Measurements from ENCODE around the gene SENP5.
A peak's percentile ranks its signal among the peaks of the same experiment; 100 is the strongest.

SENP5 gene

DNA sequence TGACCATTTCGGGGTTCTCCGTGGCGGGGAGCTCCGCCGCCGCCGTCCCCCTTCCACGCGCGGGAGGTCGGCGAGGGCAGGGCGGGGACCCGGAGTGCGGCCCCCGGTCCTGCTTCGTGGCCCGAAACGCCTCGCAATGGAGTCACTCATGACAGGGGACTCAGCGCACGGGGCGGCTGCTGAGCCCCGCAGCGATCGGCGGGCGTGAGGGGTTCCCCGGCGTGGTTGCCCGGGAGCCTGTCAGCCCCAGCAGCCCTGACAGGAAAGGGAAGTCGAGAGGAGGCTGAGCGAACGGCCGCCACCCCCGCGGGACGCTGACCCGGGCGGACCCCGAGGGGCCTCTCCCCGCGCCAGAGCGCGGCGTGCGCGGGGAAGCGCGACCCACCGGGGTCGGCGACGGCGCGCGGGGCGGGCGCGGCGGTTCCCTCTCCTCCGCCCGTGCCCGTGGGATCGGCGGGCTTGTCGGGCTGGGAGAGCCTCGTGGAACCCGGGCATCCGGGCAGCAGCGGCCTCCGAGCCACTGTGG lies 101.5 kb downstream of the SENP5 start:
- DNase-seq (ENCODE audit: low read depth), result peak; percentile 25

- peak; percentile 57 for DNase-seq (ENCODE audit: low read depth)
Measured at GRCh38 chr3:196969660-196970546, 102.2 kb downstream of the SENP5 start.

- DNase-seq (ENCODE audit: low read depth), result no peak
Measured at GRCh38 chr3:196970547-196971093, 102.9 kb downstream of the SENP5 start.

GRCh38 chr3:196971094-196971698 lies 103.5 kb downstream of the SENP5 start:
- DNase-seq (ENCODE audit: low read depth), result no peak

DNA sequence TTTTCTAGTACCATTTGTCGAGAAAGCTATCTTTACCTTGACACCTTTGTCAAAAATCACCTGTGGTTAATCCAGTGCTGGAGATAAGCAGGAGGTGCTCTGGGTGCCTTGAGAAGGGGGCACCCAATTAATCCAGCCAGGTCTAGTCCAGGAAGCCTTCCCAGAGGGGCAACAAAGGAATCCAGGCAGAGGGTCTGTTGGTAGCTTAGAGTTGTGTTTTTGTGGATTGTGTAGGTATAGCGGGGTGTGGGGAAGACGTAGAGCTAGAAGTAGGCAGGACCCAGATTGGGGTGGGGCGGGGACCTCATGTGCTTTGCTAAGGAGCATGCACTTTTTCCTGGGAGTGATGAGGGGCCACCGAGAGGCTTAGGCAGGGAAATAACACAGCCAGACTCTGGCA lies 106.9 kb downstream of the SENP5 start:
- DNase-seq (ENCODE audit: low read depth), result no peak

- no peak for DNase-seq (ENCODE audit: low read depth)
Measured at GRCh38 chr3:196975349-196975748, 107.6 kb downstream of the SENP5 start.

DNA sequence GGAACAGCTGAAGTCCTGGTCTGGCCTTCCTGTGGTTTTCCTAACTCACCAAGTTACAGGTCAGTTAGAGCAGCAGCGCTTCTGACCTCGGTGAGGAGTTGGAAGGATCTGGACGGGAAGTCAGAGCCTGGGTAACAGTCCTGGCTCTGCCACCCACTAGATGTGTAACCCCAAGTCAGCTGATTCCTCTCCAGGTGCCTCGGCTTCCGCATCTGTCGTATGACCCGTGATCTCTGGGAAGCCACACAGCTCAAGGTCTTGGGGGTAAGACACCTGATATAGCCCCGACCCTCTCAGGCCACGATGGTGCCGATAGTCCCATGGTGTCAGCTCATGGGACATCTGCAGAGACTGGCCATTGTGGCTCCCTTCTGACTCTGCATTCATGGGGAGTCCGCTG lies 109.2 kb downstream of the SENP5 start:
- DNase-seq (ENCODE audit: low read depth), result no peak

DNA sequence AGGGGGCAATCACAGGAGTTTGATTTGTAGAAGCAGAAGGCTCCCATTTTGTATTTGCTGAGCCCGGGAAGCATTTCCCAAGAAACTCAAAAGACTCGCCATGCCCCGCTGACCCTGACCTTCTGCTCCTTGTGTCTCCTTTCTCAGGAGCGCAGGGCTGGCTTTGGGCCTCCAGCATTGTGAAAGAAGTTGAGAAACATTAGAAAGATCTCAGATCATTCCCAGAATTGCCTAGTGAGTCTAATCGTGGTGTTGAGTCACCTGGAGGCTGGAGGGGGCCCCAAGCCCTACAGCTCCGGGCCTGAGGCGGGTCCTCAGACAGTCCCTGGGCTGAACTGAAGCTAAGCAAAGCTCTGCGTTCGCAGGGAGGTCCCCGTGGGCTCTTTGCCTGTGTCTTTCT lies 111.8 kb downstream of the SENP5 start:
- DNase-seq (ENCODE audit: low read depth), result no peak

- no peak for DNase-seq (ENCODE audit: low read depth)
Measured at GRCh38 chr3:196981657-196982056, 113.9 kb downstream of the SENP5 start.

GRCh38 chr3:196983186-196983585 lies 115.5 kb downstream of the SENP5 start:
- no peak for DNase-seq (ENCODE audit: low read depth)

All from activated T-helper 9 cell treated with anti-CD3 and anti-CD28 coated beads, Interleukin-2, amount 50 U/mL, for 16 hours (primary cell).